SK-N-SH (cell line): ENCODE results near the gene PEG3. TPM values are rescaled to one million over a fixed set of nuclear protein-coding genes. Genes with fewer than 3 reads are reported as not detected.

ENCODE experiments used
- CTCF ChIA-PET: fragments of 300-600, 350-600 bp; formaldehyde crosslinking; extraction: SDS; loops from one replicate; lab custom pipeline; 2021; lab: Yijun Ruan, JAX
- POLR2A ChIA-PET: fragments of 350-600 bp; sonication (Branson Sonifier 250); formaldehyde crosslinking; extraction: SDS; loops from one replicate; lab custom pipeline; 2020; ENCODE audit warnings: antibody characterized with exemption, inconsistent platforms; lab: Yijun Ruan, JAX
- DNase-seq: peaks from one replicate; pipeline ENCODE4 v3.0.0; 2012
- H2AFZ ChIP-seq: fragments of 200-600 bp; sonication (generic); 2 replicates; pipeline ENCODE4 v1.8.1; 2016; ENCODE audit warnings: antibody characterized with exemption, mild to moderate bottlenecking, low read depth
- H3F3A ChIP-seq: fragments of 200-600 bp; sonication (generic); replicated peaks from 2 replicates; pipeline ENCODE3; 2016; ENCODE audit warnings: antibody characterized with exemption, mild to moderate bottlenecking; ENCODE audit not compliant: insufficient read depth
- H3K27ac ChIP-seq, 2 experiments: fragments of 200-500 bp in 1 of 2; fragments of 200-600 bp in 1 of 2; sonication (Bioruptor generic) in 1 of 2; sonication (generic), shearing (Covaris generic) in 1 of 2; 2 replicates each; pipeline versions ENCODE4 v1.5.1 to v1.6.1; 2014 to 2016; ENCODE audit warnings: low read depth in 2 of 2, inconsistent platforms in 1 of 2, low read length in 1 of 2, mild to moderate bottlenecking in 1 of 2, mixed read lengths in 1 of 2
- H3K27me3 ChIP-seq: fragments of 200-600 bp; sonication (generic), shearing (Covaris generic); 2 replicates; pipeline ENCODE4 v1.6.1; 2016; ENCODE audit warnings: mixed run types; ENCODE audit not compliant: insufficient read depth
- H3K36me3 ChIP-seq, 2 experiments: fragments of 200-500 bp in 1 of 2; fragments of 200-600 bp in 1 of 2; sonication (Bioruptor generic) in 1 of 2; sonication (generic) in 1 of 2; replicated peaks in 1 of 2; 2 replicates each; pipeline versions ENCODE3 to v1.5.1; 2014 to 2016; ENCODE audit warnings: low read length in 1 of 2, mild to moderate bottlenecking in 1 of 2; ENCODE audit not compliant: insufficient read depth in 2 of 2, control insufficient read depth in 1 of 2
- H3K4me1 ChIP-seq, 2 experiments: fragments of 200-500 bp in 1 of 2; fragments of 200-600 bp in 1 of 2; sonication (Bioruptor generic) in 1 of 2; sonication (generic), shearing (Covaris generic) in 1 of 2; 2 replicates each; pipeline versions ENCODE4 v1.5.1 to v1.6.1; 2014 to 2016; ENCODE audit warnings: low read depth in 1 of 2, low read length in 1 of 2, mixed run types in 1 of 2; ENCODE audit not compliant: insufficient read depth in 2 of 2, control insufficient read depth in 1 of 2
- H3K4me2 ChIP-seq: fragments of 200-600 bp; sonication (generic), shearing (Covaris generic); 2 replicates; pipeline ENCODE4 v1.6.1; 2017; ENCODE audit warnings: mixed run types
- H3K4me3 ChIP-seq, 2 experiments: fragments of 200-500 bp in 1 of 2; fragments of 200-600 bp in 1 of 2; sonication (Bioruptor generic) in 1 of 2; sonication (generic), shearing (Covaris generic) in 1 of 2; 2 replicates each; pipeline versions ENCODE4 v1.5.1 to v1.8.1; 2014 to 2016; ENCODE audit warnings: low read depth in 2 of 2, inconsistent platforms in 1 of 2, low read length in 1 of 2, mild to moderate bottlenecking in 1 of 2, mixed read lengths in 1 of 2, moderate library complexity in 1 of 2
- H3K79me2 ChIP-seq: fragments of 200-600 bp; sonication (generic); 2 replicates; pipeline ENCODE4 v1.8.1; 2017; ENCODE audit warnings: mild to moderate bottlenecking; ENCODE audit not compliant: insufficient read depth
- H3K9ac ChIP-seq: fragments of 200-600 bp; sonication (generic); 2 replicates; pipeline ENCODE4 v1.6.1; 2017; ENCODE audit warnings: mixed run types
- H3K9me2 ChIP-seq: fragments of 200-600 bp; sonication (generic); 2 replicates; pipeline ENCODE4 v1.6.1; 2017; ENCODE audit warnings: mixed run types
- H3K9me3 ChIP-seq: fragments of 200-600 bp; sonication (generic); 2 replicates; pipeline ENCODE4 v1.6.1; 2017; ENCODE audit warnings: mixed run types, mild to moderate bottlenecking, moderate library complexity
- H4K20me1 ChIP-seq: fragments of 200-600 bp; sonication (generic); 2 replicates; pipeline ENCODE4 v1.6.1; 2017; ENCODE audit warnings: mild to moderate bottlenecking, mixed run types; ENCODE audit not compliant: insufficient read depth
- FOXM1 ChIP-seq: IDR thresholded peaks from 2 replicates; pipeline ENCODE4 v1.4.0; 2012; ENCODE audit warnings: low read depth, mild to moderate bottlenecking
- GATA2 ChIP-seq: sonication (generic); formaldehyde crosslinking; IDR thresholded peaks from 2 replicates; pipeline ENCODE4 v1.5.0; 2020; ENCODE audit warnings: mild to moderate bottlenecking, missing genetic modification reagents
- JUND ChIP-seq: IDR thresholded peaks from 2 replicates; pipeline ENCODE4 v1.4.0; 2012
- MEF2A ChIP-seq: IDR thresholded peaks from 2 replicates; pipeline ENCODE4 v1.4.0; 2012; ENCODE audit warnings: low read depth, borderline replicate concordance
- MXI1 ChIP-seq: IDR thresholded peaks from 2 replicates; pipeline ENCODE4 v1.6.1; 2012; ENCODE audit warnings: mild to moderate bottlenecking, low read depth, low read length, improper control_type of control experiment
- NFIC ChIP-seq: IDR thresholded peaks from 2 replicates; pipeline ENCODE4 v1.4.0; 2012; ENCODE audit warnings: borderline replicate concordance
- NRF1 ChIP-seq: IDR thresholded peaks from 2 replicates; pipeline ENCODE4 v1.6.1; 2012; ENCODE audit warnings: low read depth, mild to moderate bottlenecking, low read length
- RXRA ChIP-seq: IDR thresholded peaks from 2 replicates; pipeline ENCODE4 v1.4.0; 2012; ENCODE audit warnings: low read depth, mild to moderate bottlenecking, borderline replicate concordance
- TCF12 ChIP-seq: IDR thresholded peaks from 2 replicates; pipeline ENCODE4 v1.4.0; 2012
- TEAD4 ChIP-seq: IDR thresholded peaks from 2 replicates; pipeline ENCODE4 v1.4.0; 2012; ENCODE audit warnings: mild to moderate bottlenecking, borderline replicate concordance; ENCODE audit not compliant: insufficient read depth
- USF1 ChIP-seq: IDR thresholded peaks from 2 replicates; pipeline ENCODE4 v1.4.0; 2012; ENCODE audit warnings: low read depth, borderline replicate concordance
- whole genome bisulfite sequencing: methylation state at CpG from one replicate; pipeline ENCODE4 v1.1.6; 2017; ENCODE audit warnings: low lambda C conversion rate; 5-methylcytosine and 5-hydroxymethylcytosine counted together
- polyA plus RNA-seq, 3 experiments: library from polyadenylated mRNA; depleted of rRNA; stranded (reverse); fragments of >200 nt; gene quantifications; 2 replicates each; pipeline ENCODE4 v1.2.3, GENCODE V29; 2012
- TF ChIP-seq, protein P1 (sequence below): fragments of 200-600 bp; sonication (generic); IDR thresholded peaks from 2 replicates; pipeline ENCODE4 v1.6.1; 2017; ENCODE audit warnings: antibody characterized with exemption, mild to moderate bottlenecking, moderate library complexity
- TF ChIP-seq, protein P2 (sequence below): fragments of 150-350 bp; IDR thresholded peaks from 2 replicates; pipeline ENCODE4 v1.6.1; 2017; ENCODE audit warnings: antibody characterized with exemption, low read length, low read depth, borderline replicate concordance

Gene PEG3
- 0.12 and 0.29 TPM in 2 replicates for polyA plus RNA-seq (2012; rRNA removed)
- 0.19 and 0.29 TPM in 2 replicates for polyA plus RNA-seq (2012; cell fraction: cytosol; rRNA removed)
- 0.52 and 0.61 TPM in 2 replicates for polyA plus RNA-seq (2012; cell fraction: nucleus; rRNA removed)

GRCh38 chr19:56840451-56841192, at the start of gene PEG3, which contains the start of gene ZIM2:
PEG3 (minus strand) TSS chr19:56840726; CDS start chr19:56824655, 16,071 bp downstream.
ZIM2 (minus strand) TSS chr19:56840726; CDS start chr19:56824277, 16,449 bp downstream.
- ChIA-PET CTCF (interaction anchor here (1.0 to 2.4 kb wide), 2 partner anchors 228 to 259 kb away, joined by 3 to 8 read pairs; no protein-coding TSS in a partner anchor), POLR2A (no interaction called here)
- peaks cover 0 to 2% of the 10 kb centered on the region in 2 experiments; a peak in 1 of 4 replicates for H3K4me1 ChIP-seq
- peak within 1 kb of the TSS; percentile 39 to 46 for H3K4me3 ChIP-seq
- peak within 1 kb of the TSS; percentile 68 for H2AFZ ChIP-seq
- no peaks in the 10 kb centered on the region for H4K20me1 ChIP-seq
- no peaks in the 10 kb centered on the region for H3K36me3 ChIP-seq
- WGBS: 66% methylated on average over 35 of the region's 49 CpGs
- no peak within 1 kb of the TSS for H3K9ac ChIP-seq
- H3K27ac ChIP-seq: peak within 1 kb of the TSS; percentile 9 to 53; a peak in 2 of 4 replicates
- H3K27me3 ChIP-seq: no peaks in the 10 kb centered on the region
- no peaks in the 10 kb centered on the region for H3K9me3 ChIP-seq
- TF ChIP-seq MXI1 (no peak; the same call in 1 of the 2 replicates), NRF1 (no peak), GATA2 (no peak), USF1 (no peak), RXRA (no peak), FOXM1 (no peak), TCF12 (no peak), NFIC (no peak), TEAD4 (no peak), MEF2A (no peak), JUND (no peak)
- TF ChIP-seq, protein P1, sequence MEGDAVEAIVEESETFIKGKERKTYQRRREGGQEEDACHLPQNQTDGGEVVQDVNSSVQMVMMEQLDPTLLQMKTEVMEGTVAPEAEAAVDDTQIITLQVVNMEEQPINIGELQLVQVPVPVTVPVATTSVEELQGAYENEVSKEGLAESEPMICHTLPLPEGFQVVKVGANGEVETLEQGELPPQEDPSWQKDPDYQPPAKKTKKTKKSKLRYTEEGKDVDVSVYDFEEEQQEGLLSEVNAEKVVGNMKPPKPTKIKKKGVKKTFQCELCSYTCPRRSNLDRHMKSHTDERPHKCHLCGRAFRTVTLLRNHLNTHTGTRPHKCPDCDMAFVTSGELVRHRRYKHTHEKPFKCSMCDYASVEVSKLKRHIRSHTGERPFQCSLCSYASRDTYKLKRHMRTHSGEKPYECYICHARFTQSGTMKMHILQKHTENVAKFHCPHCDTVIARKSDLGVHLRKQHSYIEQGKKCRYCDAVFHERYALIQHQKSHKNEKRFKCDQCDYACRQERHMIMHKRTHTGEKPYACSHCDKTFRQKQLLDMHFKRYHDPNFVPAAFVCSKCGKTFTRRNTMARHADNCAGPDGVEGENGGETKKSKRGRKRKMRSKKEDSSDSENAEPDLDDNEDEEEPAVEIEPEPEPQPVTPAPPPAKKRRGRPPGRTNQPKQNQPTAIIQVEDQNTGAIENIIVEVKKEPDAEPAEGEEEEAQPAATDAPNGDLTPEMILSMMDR: no peak
- TF ChIP-seq, protein P2, sequence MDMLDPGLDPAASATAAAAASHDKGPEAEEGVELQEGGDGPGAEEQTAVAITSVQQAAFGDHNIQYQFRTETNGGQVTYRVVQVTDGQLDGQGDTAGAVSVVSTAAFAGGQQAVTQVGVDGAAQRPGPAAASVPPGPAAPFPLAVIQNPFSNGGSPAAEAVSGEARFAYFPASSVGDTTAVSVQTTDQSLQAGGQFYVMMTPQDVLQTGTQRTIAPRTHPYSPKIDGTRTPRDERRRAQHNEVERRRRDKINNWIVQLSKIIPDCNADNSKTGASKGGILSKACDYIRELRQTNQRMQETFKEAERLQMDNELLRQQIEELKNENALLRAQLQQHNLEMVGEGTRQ: no peak
- H3K9me2 ChIP-seq: no peaks in the 10 kb centered on the region
- peak within 1 kb of the TSS; percentile 60 for H3K4me2 ChIP-seq
- no peaks in the 10 kb centered on the region for H3F3A ChIP-seq
- no peaks in the 10 kb centered on the region for H3K79me2 ChIP-seq
- DNase-seq: peak; percentile 76
